HEK293 (cell line): ENCODE data around the gene CUZD1.
A peak's percentile ranks its signal among the peaks of the same experiment; 100 is the strongest.

ENCODE experiments used
- CTCF ChIA-PET: fragments of 350-600 bp; formaldehyde crosslinking; extraction: SDS; loops from one replicate; lab custom pipeline; 2021; ENCODE audit warnings: antibody characterized with exemption; lab: Yijun Ruan, JAX
- POLR2A ChIA-PET: fragments of 300-600 bp; formaldehyde crosslinking; extraction: SDS; loops from one replicate; lab custom pipeline; 2020; ENCODE audit warnings: antibody characterized with exemption, inconsistent platforms; lab: Yijun Ruan, JAX
- H3K27ac ChIP-seq: fragments of 200-500 bp; sonication (Bioruptor generic); 2 replicates; pipeline ENCODE4 v1.5.1; 2014; ENCODE audit warnings: low read depth, low read length, control low read depth, inconsistent platforms; ENCODE audit errors: extremely low read depth
- H3K36me3 ChIP-seq, 2 experiments: fragments of 200-500 bp in 1 of 2; sonication (Bioruptor generic) in 1 of 2; 1 replicate in 1 of 2; 2 replicates in 1 of 2; pipeline ENCODE4 v1.5.1; 2014 to 2017; ENCODE audit warnings: inconsistent platforms in 2 of 2, low read length in 2 of 2; ENCODE audit not compliant: control insufficient read depth in 2 of 2, insufficient read depth in 1 of 2
- H3K4me1 ChIP-seq: fragments of 200-500 bp; sonication (Bioruptor generic); 2 replicates; pipeline ENCODE4 v1.5.1; 2014; ENCODE audit warnings: mild to moderate bottlenecking, low read length, inconsistent platforms; ENCODE audit not compliant: control insufficient read depth, insufficient read depth
- H3K4me3 ChIP-seq: 2 replicates; pipeline ENCODE4 v1.5.1; 2011; ENCODE audit warnings: low read depth, mild to moderate bottlenecking, control low read depth, low read length, moderate library complexity
- H3K9me3 ChIP-seq: fragments of 200-500 bp; sonication (Bioruptor generic); 2 replicates; pipeline ENCODE4 v1.5.1; 2014; ENCODE audit warnings: low read depth, low read length, inconsistent platforms; ENCODE audit not compliant: control insufficient read depth, insufficient read depth
- GLIS1 ChIP-seq: fragments of 450-650 bp; formaldehyde crosslinking; IDR thresholded peaks from 2 replicates; pipeline ENCODE4 v1.5.1; 2016; ENCODE audit warnings: missing biosample characterization, missing genetic modification characterization
- GLIS2 ChIP-seq: fragments of 450-650 bp; formaldehyde crosslinking; IDR thresholded peaks from 2 replicates; pipeline ENCODE4 v1.5.1; 2016; ENCODE audit warnings: missing biosample characterization, missing genetic modification characterization
- KLF8 ChIP-seq: fragments of 450-650 bp; formaldehyde crosslinking; IDR thresholded peaks from 2 replicates; pipeline ENCODE4 v1.5.1; 2016; ENCODE audit warnings: missing biosample characterization, missing genetic modification characterization
- MYNN ChIP-seq: fragments of 450-650 bp; formaldehyde crosslinking; IDR thresholded peaks from 2 replicates; pipeline ENCODE4 v1.5.1; 2016; ENCODE audit warnings: missing biosample characterization, missing genetic modification characterization, borderline replicate concordance
- SCRT2 ChIP-seq: fragments of 450-650 bp; formaldehyde crosslinking; IDR thresholded peaks from 2 replicates; pipeline ENCODE4 v1.5.1; 2016; ENCODE audit warnings: missing biosample characterization, missing genetic modification characterization
- SP3 ChIP-seq: fragments of 450-650 bp; formaldehyde crosslinking; IDR thresholded peaks from 2 replicates; pipeline ENCODE4 v1.5.1; 2016; ENCODE audit warnings: missing biosample characterization, missing genetic modification characterization
- YY1 ChIP-seq: fragments of 450-650 bp; formaldehyde crosslinking; IDR thresholded peaks from 2 replicates; pipeline ENCODE4 v1.5.1; 2018; ENCODE audit warnings: missing biosample characterization, missing genetic modification characterization
- ZBTB7A ChIP-seq: fragments of 450-650 bp; formaldehyde crosslinking; IDR thresholded peaks from 2 replicates; pipeline ENCODE4 v1.5.1; 2016; ENCODE audit warnings: low read depth, missing biosample characterization, missing genetic modification characterization
- ZEB2 ChIP-seq: fragments of 450-650 bp; formaldehyde crosslinking; IDR thresholded peaks from 2 replicates; pipeline ENCODE4 v1.5.1; 2016; ENCODE audit warnings: missing biosample characterization, missing genetic modification characterization
- ZIC2 ChIP-seq: fragments of 450-650 bp; formaldehyde crosslinking; IDR thresholded peaks from 2 replicates; pipeline ENCODE4 v1.5.1; 2016; ENCODE audit warnings: missing biosample characterization, missing genetic modification characterization
- ZNF10 ChIP-seq: fragments of 450-650 bp; formaldehyde crosslinking; IDR thresholded peaks from 2 replicates; pipeline ENCODE4 v1.5.1; 2017; ENCODE audit warnings: missing biosample characterization, missing genetic modification characterization
- ZNF112 ChIP-seq: fragments of 450-650 bp; formaldehyde crosslinking; IDR thresholded peaks from 2 replicates; pipeline ENCODE4 v1.5.0; 2017; ENCODE audit warnings: missing biosample characterization, missing genetic modification characterization
- ZNF175 ChIP-seq: fragments of 450-650 bp; formaldehyde crosslinking; IDR thresholded peaks from 2 replicates; pipeline ENCODE4 v1.5.1; 2016; ENCODE audit warnings: missing biosample characterization, missing genetic modification characterization
- ZNF214 ChIP-seq: fragments of 450-650 bp; formaldehyde crosslinking; IDR thresholded peaks from 2 replicates; pipeline ENCODE4 v1.5.1; 2017; ENCODE audit warnings: missing biosample characterization, mild to moderate bottlenecking, missing genetic modification characterization, borderline replicate concordance
- ZNF335 ChIP-seq: fragments of 450-650 bp; formaldehyde crosslinking; conservative IDR thresholded peaks from 2 replicates; pipeline ENCODE4 v1.5.1; 2016; ENCODE audit warnings: missing biosample characterization, missing genetic modification characterization
- ZNF600 ChIP-seq: fragments of 450-650 bp; formaldehyde crosslinking; IDR thresholded peaks from 2 replicates; pipeline ENCODE4 v1.5.1; 2016; ENCODE audit warnings: missing biosample characterization, missing genetic modification characterization
- ZNF837 ChIP-seq: fragments of 450-650 bp; formaldehyde crosslinking; IDR thresholded peaks from 2 replicates; pipeline ENCODE4 v1.5.1; 2016; ENCODE audit warnings: missing biosample characterization, missing genetic modification characterization
- TF ChIP-seq, protein P1 (sequence below): fragments of 450-650 bp; formaldehyde crosslinking; IDR thresholded peaks from 2 replicates; pipeline ENCODE4 v1.5.1; 2017; ENCODE audit warnings: missing biosample characterization, missing genetic modification characterization
- TF ChIP-seq, protein P2 (sequence below): fragments of 450-650 bp; IDR thresholded peaks from 2 replicates; pipeline ENCODE4 v1.5.1; 2018; ENCODE audit warnings: missing biosample characterization, missing genetic modification characterization
- TF ChIP-seq, protein P3 (sequence below): fragments of 450-650 bp; formaldehyde crosslinking; IDR thresholded peaks from 2 replicates; pipeline ENCODE4 v1.5.1; 2016; ENCODE audit warnings: missing biosample characterization, missing genetic modification characterization
- TF ChIP-seq, protein P4 (sequence below): fragments of 450-650 bp; formaldehyde crosslinking; IDR thresholded peaks from 2 replicates; pipeline ENCODE4 v1.5.1; 2017; ENCODE audit warnings: missing biosample characterization, missing genetic modification characterization
- TF ChIP-seq, protein P5 (sequence below): fragments of 450-650 bp; formaldehyde crosslinking; IDR thresholded peaks from 2 replicates; pipeline ENCODE4 v1.5.1; 2017; ENCODE audit warnings: missing biosample characterization, mild to moderate bottlenecking, missing genetic modification characterization, moderate library complexity

Gene CUZD1

DNA sequence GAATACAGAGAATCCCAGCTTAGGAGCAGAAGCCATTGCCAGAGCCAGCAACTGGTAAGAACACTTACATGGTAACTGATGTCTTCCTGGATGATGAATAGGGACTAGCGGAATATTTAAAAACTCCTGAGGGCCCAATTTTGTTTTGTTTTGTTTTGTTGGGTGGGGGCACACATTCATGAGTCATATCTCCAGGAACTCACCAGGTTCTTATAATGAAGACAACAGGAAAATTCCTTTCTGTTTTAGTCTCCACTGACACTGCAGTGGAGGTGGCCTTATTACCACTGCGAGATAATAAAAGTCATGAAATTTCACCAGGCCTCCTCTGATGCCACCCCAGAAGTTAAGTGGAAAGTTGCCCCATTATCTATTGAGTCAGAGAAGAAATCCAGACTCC, 6.6 kb upstream of the CUZD1 start (continued):
- TF ChIP-seq, protein P1, sequence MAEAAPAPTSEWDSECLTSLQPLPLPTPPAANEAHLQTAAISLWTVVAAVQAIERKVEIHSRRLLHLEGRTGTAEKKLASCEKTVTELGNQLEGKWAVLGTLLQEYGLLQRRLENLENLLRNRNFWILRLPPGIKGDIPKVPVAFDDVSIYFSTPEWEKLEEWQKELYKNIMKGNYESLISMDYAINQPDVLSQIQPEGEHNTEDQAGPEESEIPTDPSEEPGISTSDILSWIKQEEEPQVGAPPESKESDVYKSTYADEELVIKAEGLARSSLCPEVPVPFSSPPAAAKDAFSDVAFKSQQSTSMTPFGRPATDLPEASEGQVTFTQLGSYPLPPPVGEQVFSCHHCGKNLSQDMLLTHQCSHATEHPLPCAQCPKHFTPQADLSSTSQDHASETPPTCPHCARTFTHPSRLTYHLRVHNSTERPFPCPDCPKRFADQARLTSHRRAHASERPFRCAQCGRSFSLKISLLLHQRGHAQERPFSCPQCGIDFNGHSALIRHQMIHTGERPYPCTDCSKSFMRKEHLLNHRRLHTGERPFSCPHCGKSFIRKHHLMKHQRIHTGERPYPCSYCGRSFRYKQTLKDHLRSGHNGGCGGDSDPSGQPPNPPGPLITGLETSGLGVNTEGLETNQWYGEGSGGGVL: peak; percentile 14; the same call in 1 of the 2 replicates
- TF ChIP-seq ZIC2 (tag by site-specific recombination) (peak; percentile 94), ZNF335 (tag by site-specific recombination) (peak; percentile 26; the same call in 1 of the 2 replicates), GLIS1 (tag by site-specific recombination) (peak; percentile 98), GLIS2 (tag by site-specific recombination) (peak; percentile 15; the same call in 1 of the 2 replicates)
- TF ChIP-seq, protein P2, sequence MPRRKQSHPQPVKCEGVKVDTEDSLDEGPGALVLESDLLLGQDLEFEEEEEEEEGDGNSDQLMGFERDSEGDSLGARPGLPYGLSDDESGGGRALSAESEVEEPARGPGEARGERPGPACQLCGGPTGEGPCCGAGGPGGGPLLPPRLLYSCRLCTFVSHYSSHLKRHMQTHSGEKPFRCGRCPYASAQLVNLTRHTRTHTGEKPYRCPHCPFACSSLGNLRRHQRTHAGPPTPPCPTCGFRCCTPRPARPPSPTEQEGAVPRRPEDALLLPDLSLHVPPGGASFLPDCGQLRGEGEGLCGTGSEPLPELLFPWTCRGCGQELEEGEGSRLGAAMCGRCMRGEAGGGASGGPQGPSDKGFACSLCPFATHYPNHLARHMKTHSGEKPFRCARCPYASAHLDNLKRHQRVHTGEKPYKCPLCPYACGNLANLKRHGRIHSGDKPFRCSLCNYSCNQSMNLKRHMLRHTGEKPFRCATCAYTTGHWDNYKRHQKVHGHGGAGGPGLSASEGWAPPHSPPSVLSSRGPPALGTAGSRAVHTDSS: no peak

DNA sequence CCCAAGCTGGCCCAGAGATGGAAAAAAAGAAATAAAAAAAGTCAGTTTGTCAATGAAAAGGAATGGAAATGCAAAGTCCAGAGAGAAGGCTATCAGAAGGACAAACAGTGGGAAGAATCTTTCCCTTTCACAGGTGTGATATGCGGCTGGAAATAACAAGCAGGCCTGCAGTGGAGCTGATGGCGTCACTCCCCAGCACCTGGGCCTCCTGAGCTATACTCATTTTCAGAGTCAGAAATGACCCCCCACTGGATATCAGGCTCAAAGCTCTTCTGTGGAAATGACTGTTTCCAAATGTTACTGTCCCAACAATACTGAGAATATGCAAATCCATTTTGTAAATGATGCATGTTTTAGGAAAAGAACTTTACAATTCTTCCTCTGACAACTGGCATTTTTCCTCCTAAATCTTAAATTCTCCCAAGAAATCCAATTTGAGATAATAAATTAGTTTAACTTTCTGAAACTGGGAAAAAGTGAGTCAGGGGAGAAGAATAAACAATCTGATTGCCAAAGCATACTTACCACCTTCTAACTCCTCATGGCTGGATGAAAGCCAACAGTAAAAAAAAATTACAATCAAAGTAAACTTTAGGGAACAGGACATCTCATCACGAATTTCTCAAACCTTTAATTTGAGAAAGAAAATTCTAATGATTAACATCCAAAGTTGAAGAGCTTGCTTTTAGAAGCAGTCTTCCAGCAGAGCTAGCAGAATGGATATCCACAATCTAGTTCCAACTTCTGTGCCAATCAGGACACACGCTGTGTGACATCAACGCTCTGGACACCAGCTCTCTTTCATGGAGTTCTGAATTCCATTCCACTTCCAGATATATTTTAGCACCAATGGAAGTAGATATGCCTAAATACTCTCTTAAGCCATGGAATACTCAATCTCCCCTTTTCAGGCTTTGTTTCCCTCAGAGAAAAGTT, 5.3 kb upstream of the CUZD1 start:
- no peaks in the 10 kb centered on the region for H3K9me3 ChIP-seq
- H3K4me3 ChIP-seq: no peak overlapping the region
- ChIA-PET POLR2A (no interaction called here), CTCF (no interaction called here)
- H3K4me1 ChIP-seq: peaks cover 23% of the 10 kb centered on the region
- TF ChIP-seq ZNF600 (tag by site-specific recombination) (peak; percentile 37; the same call in 1 of the 2 replicates), SP3 (no peak), KLF8 (no peak), ZNF214 (no peak), ZBTB7A (tag by site-specific recombination) (no peak), ZEB2 (tag by site-specific recombination) (no peak), GLIS1 (tag by site-specific recombination) (peak; percentile 44)
- TF ChIP-seq, protein P3, sequence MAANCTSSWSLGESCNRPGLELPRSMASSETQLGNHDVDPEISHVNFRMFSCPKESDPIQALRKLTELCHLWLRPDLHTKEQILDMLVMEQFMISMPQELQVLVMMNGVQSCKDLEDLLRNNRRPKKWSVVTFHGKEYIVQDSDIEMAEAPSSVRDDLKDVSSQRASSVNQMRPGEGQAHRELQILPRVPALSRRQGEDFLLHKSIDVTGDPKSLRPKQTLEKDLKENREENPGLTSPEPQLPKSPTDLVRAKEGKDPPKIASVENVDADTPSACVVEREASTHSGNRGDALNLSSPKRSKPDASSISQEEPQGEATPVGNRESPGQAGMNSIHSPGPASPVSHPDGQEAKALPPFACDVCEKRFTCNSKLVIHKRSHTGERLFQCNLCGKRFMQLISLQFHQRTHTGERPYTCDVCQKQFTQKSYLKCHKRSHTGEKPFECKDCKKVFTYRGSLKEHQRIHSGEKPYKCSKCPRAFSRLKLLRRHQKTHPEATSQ (tag by site-specific recombination): no peak
- TF ChIP-seq, protein P4, sequence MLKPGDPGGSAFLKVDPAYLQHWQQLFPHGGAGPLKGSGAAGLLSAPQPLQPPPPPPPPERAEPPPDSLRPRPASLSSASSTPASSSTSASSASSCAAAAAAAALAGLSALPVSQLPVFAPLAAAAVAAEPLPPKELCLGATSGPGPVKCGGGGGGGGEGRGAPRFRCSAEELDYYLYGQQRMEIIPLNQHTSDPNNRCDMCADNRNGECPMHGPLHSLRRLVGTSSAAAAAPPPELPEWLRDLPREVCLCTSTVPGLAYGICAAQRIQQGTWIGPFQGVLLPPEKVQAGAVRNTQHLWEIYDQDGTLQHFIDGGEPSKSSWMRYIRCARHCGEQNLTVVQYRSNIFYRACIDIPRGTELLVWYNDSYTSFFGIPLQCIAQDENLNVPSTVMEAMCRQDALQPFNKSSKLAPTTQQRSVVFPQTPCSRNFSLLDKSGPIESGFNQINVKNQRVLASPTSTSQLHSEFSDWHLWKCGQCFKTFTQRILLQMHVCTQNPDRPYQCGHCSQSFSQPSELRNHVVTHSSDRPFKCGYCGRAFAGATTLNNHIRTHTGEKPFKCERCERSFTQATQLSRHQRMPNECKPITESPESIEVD: peak; percentile 53
- peaks cover 0 to 52% of the 10 kb centered on the region in 2 experiments; a peak in 1 of 3 replicates for H3K36me3 ChIP-seq
- no peak overlapping the region for H3K27ac ChIP-seq

DNA sequence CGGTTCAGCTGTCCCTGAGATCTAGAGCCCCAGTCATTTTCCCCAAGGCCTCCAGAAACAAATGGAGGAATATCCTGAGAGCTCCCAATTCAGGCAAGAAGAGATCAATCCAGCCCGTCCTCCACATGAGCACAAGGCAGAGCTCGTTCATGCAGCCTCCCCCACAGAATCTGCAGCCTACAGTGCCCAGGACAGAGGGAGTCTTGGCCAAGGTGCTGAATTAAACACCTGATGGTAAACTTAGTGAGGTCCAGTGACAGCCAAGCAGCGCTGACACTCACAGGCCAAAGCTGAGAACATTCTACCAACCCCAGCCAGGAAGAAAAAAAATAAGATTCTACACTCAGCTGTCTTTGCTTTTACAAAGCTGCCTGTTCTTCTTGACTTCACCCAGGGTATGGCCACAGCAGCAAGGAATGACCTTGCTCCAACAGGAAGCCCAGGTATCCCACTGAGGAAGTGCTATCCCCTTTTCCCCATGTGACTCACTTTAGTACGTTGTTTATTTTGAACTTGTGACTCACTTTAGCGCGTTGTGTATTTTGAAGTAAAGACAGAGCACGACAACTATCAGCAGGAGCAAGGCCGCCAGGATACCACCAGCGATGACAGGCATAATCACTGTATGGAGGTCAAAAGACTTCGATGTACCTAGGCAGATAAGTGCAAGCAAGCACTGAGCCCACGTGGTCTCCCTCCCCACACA, 4.4 kb upstream of the CUZD1 start:
- Histone ChIP-seq H3K36me3 (peaks cover 0 to 48% of the 10 kb centered on the region in 2 experiments; a peak in 1 of 3 replicates), H3K4me3 (no peak overlapping the region), H3K4me1 (peaks cover 23% of the 10 kb centered on the region), H3K27ac (no peak overlapping the region), H3K9me3 (no peaks in the 10 kb centered on the region)
- CTCF ChIA-PET: no interaction called here
- POLR2A ChIA-PET: no interaction called here
- TF ChIP-seq ZNF10 (tag by site-specific recombination): no peak
- TF ChIP-seq YY1 (tag by site-specific recombination): no peak
- no peak for TF ChIP-seq MYNN (tag by site-specific recombination)
- TF ChIP-seq, protein P5, sequence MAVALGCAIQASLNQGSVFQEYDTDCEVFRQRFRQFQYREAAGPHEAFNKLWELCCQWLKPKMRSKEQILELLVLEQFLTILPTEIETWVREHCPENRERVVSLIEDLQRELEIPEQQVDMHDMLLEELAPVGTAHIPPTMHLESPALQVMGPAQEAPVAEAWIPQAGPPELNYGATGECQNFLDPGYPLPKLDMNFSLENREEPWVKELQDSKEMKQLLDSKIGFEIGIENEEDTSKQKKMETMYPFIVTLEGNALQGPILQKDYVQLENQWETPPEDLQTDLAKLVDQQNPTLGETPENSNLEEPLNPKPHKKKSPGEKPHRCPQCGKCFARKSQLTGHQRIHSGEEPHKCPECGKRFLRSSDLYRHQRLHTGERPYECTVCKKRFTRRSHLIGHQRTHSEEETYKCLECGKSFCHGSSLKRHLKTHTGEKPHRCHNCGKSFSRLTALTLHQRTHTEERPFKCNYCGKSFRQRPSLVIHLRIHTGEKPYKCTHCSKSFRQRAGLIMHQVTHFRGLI: no peak
- no peak for TF ChIP-seq SCRT2
- TF ChIP-seq ZNF112: no peak
- TF ChIP-seq ZNF175 (tag by site-specific recombination): no peak
- TF ChIP-seq ZNF837 (tag by site-specific recombination): no peak
